Measurements from ENCODE around the gene SPATA16. TPM values are rescaled to one million over a fixed set of nuclear protein-coding genes. Genes with fewer than 3 reads are reported as not detected.

The SPATA16 gene
- total and polyA plus RNA-seq, 2 experiments from 2014 or later, result not detected

- TF ChIP-seq REST (IDR thresholded peaks at IDR 0.05; ENCODE audit: unreplicated experiment) (no peak), CREB1 (CRISPR knock-in tag; IDR thresholded peaks at IDR 0.05; ENCODE audit: low read depth) (no peak)
Measured at GRCh38 chr3:172840463-172840862, 300.6 kb downstream of the SPATA16 start (continued).

- Histone ChIP-seq H3K36me3 (ENCODE audit: insufficient read depth) (no peaks in the 10 kb centered on the region), H3K4me2 (no peak overlapping the region), H3K9me2 (ENCODE audit: insufficient read depth) (no peaks in the 10 kb centered on the region), H2AFZ (0 out of 2 replicates have a peak overlapping the region, but pooled peaks have one; percentile 26), H3K27ac (ENCODE audit: low read depth) (no peak overlapping the region), H3K4me3 (no peak overlapping the region), H3K27me3 (ENCODE audit: insufficient read depth) (no peaks in the 10 kb centered on the region), H3F3A (replicated peaks; ENCODE audit: low read depth) (no peaks in the 10 kb centered on the region), H4K20me1 (replicated peaks; ENCODE audit: insufficient read depth) (no peaks in the 10 kb centered on the region), H3K79me2 (replicated peaks; ENCODE audit: insufficient read depth) (no peaks in the 10 kb centered on the region), H3K4me1 (ENCODE audit: insufficient read depth) (peaks cover 10% of the 10 kb centered on the region; the same call in 1 of the 2 replicates)
- Mint-ChIP-seq H3K4me1 (peaks cover 6% of the 10 kb centered on the region), H3K4me3 (no peak overlapping the region), H3K36me3 (ENCODE audit: low read depth) (no peaks in the 10 kb centered on the region), H3K27ac (no peak overlapping the region), H3K9me3 (no peaks in the 10 kb centered on the region), H3K27me3 (ENCODE audit: insufficient read depth, low read depth, poor library complexity) (no peaks in the 10 kb centered on the region)
- DNase-seq (ENCODE audit: low spot score), result no peak
- no peak for TF ChIP-seq ETS1 (IDR thresholded peaks at IDR 0.05)
- no peak for TF ChIP-seq NANOG (IDR thresholded peaks at IDR 0.05; ENCODE audit: borderline replicate concordance)
- no peak for TF ChIP-seq EZH2phosphoT487 (IDR thresholded peaks at IDR 0.05; ENCODE audit: unreplicated experiment)
- no peak for TF ChIP-seq JUNB (IDR thresholded peaks at IDR 0.05; ENCODE audit: unreplicated experiment)
- no peak for TF ChIP-seq ZNF462 (CRISPR knock-in tag; IDR thresholded peaks at IDR 0.05)
- no peak for TF ChIP-seq CTCF (conservative IDR thresholded peaks at IDR 0.05; ENCODE audit: low read depth in 2 of 2)
- no peak for ATAC-seq
Measured at GRCh38 chr3:172839679-172840078, 301.4 kb downstream of the SPATA16 start.
